ENCODE results near the gene THOP1.

THOP1 gene

DNA sequence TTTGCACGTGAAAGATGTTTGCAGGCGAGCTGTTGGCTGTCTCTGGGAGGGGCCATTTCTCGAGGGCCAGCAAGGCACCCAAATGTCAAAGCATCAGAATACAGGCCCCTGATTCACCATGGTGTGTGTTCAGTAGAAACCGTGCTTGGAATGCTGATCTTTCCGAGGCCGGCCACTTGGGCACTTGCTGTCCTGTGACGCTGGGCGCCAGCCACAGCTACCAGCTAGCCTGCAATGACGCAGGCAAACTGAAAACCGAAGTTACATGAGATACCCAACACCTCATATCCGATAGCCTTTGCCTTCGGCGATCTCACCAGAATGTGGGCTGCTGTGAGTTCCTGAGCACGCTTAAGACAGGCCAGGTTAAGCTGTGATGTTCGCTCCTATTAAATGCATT lies 12.0 kb downstream of the THOP1 start:
- no peak for TF ChIP-seq EZH2 (IDR thresholded peaks at IDR 0.05; ENCODE audit: borderline replicate concordance, low read length)
- TF ChIP-seq, protein P1, sequence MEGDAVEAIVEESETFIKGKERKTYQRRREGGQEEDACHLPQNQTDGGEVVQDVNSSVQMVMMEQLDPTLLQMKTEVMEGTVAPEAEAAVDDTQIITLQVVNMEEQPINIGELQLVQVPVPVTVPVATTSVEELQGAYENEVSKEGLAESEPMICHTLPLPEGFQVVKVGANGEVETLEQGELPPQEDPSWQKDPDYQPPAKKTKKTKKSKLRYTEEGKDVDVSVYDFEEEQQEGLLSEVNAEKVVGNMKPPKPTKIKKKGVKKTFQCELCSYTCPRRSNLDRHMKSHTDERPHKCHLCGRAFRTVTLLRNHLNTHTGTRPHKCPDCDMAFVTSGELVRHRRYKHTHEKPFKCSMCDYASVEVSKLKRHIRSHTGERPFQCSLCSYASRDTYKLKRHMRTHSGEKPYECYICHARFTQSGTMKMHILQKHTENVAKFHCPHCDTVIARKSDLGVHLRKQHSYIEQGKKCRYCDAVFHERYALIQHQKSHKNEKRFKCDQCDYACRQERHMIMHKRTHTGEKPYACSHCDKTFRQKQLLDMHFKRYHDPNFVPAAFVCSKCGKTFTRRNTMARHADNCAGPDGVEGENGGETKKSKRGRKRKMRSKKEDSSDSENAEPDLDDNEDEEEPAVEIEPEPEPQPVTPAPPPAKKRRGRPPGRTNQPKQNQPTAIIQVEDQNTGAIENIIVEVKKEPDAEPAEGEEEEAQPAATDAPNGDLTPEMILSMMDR (IDR thresholded peaks at IDR 0.05; ENCODE audit: low read length) = no peak
- Histone ChIP-seq H3K79me2 (ENCODE audit: insufficient read depth, low read length) (no peaks in the 10 kb centered on the region), H3K27me3 (ENCODE audit: insufficient read depth, low read length) (no peaks in the 10 kb centered on the region), H3K9me2 (ENCODE audit: low read depth, low read length) (no peaks in the 10 kb centered on the region), H3K27ac (ENCODE audit: low read depth, low read length, poor library complexity, severe bottlenecking) (no peak overlapping the region), H3K4me2 (ENCODE audit: low read length) (no peak overlapping the region), H2AFZ (ENCODE audit: low read length) (no peak overlapping the region), H3K4me1 (ENCODE audit: insufficient read depth, low read length, severe bottlenecking) (no peaks in the 10 kb centered on the region), H3K36me3 (ENCODE audit: insufficient read depth, low read length) (peaks cover 93% of the 10 kb centered on the region), H3K4me3 (ENCODE audit: low read depth, low read length, poor library complexity, severe bottlenecking) (no peak overlapping the region), H3K9ac (ENCODE audit: low read length) (no peak overlapping the region), H3K9me3 (ENCODE audit: low read length) (no peaks in the 10 kb centered on the region), H4K20me1 (ENCODE audit: insufficient read depth, low read length) (no peaks in the 10 kb centered on the region), H3F3A (ENCODE audit: insufficient read depth, low read length) (no peaks in the 10 kb centered on the region)

DNA sequence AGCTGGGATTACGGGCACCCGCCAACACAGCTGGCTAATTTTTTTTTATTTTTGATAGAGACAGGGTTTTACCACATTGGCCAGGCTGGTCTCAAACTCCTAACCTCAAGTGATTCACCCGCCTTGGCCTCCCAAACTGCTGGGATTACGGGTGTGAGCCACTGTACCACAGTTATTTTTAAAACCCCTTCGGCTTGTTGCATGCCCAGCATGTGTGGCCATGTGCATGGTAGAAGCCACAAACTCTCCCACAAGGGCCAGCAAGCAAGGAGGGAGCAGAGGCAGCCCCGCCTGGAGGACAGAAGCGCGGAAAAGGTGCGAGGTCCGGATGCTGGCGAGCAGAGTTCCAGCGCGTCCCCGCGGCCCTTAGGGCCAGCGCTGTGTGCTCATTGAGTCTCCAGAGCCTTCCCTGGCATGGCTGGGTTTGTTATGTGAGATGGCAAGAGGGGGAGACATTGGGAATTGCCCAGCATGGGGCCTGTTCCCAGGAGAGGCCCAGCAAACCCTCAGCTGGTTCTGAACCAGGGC lies 12.9 kb downstream of the THOP1 start:
- H2AFZ ChIP-seq (ENCODE audit: low read length) = no peak overlapping the region
- no peak overlapping the region for H3K4me2 ChIP-seq (ENCODE audit: low read length)
- H3K4me1 ChIP-seq (ENCODE audit: insufficient read depth, low read length, severe bottlenecking) = no peaks in the 10 kb centered on the region
- H3K27me3 ChIP-seq (ENCODE audit: insufficient read depth, low read length) = no peaks in the 10 kb centered on the region
- no peaks in the 10 kb centered on the region for H3K9me2 ChIP-seq (ENCODE audit: low read depth, low read length)
- no peak overlapping the region for H3K4me3 ChIP-seq (ENCODE audit: low read depth, low read length, poor library complexity, severe bottlenecking)
- H3K9me3 ChIP-seq (ENCODE audit: low read length) = no peaks in the 10 kb centered on the region
- H3K79me2 ChIP-seq (ENCODE audit: insufficient read depth, low read length) = no peaks in the 10 kb centered on the region
- TF ChIP-seq EZH2 (IDR thresholded peaks at IDR 0.05; ENCODE audit: borderline replicate concordance, low read length) = no peak
- TF ChIP-seq, protein P1 (IDR thresholded peaks at IDR 0.05; ENCODE audit: low read length) = no peak
- peaks cover 95% of the 10 kb centered on the region for H3K36me3 ChIP-seq (ENCODE audit: insufficient read depth, low read length)
- H3F3A ChIP-seq (ENCODE audit: insufficient read depth, low read length) = no peaks in the 10 kb centered on the region
- no peak overlapping the region for H3K9ac ChIP-seq (ENCODE audit: low read length)
- no peaks in the 10 kb centered on the region for H4K20me1 ChIP-seq (ENCODE audit: insufficient read depth, low read length)
- no peak overlapping the region for H3K27ac ChIP-seq (ENCODE audit: low read depth, low read length, poor library complexity, severe bottlenecking)

DNA sequence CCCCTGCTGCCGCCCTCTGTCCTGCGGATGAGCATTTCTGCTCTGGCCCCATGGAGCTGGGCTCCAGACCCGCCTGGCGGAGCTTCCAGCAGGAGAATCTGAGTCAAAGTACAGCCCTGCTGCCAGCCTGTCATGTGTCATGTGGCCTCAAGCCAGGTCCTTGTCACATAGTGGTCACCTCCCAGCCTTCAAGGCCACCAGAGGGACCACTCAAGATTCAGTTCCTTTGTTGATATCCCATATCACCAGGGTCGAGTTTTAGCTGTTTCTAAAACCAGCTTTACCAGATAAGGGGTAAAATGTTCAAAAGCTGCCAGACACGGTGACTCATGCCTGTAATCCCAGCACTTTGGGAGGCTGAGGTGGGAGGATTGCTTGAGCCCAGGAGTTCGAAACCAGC lies 13.4 kb downstream of the THOP1 start:
- TF ChIP-seq, protein P1 (IDR thresholded peaks at IDR 0.05; ENCODE audit: low read length) = no peak
- no peak for TF ChIP-seq EZH2 (IDR thresholded peaks at IDR 0.05; ENCODE audit: borderline replicate concordance, low read length)
- Histone ChIP-seq H3K9ac (ENCODE audit: low read length) (no peak overlapping the region), H3K4me1 (ENCODE audit: insufficient read depth, low read length, severe bottlenecking) (no peaks in the 10 kb centered on the region)

More for the DNA sequence above, 13.4 kb downstream of the THOP1 start:
- Histone ChIP-seq H3K4me3 (ENCODE audit: low read depth, low read length, poor library complexity, severe bottlenecking) (no peak overlapping the region), H3K4me2 (ENCODE audit: low read length) (no peak overlapping the region), H3K27ac (ENCODE audit: low read depth, low read length, poor library complexity, severe bottlenecking) (no peak overlapping the region), H3K9me2 (ENCODE audit: low read depth, low read length) (no peaks in the 10 kb centered on the region), H4K20me1 (ENCODE audit: insufficient read depth, low read length) (no peaks in the 10 kb centered on the region), H3K36me3 (ENCODE audit: insufficient read depth, low read length) (peaks cover 95% of the 10 kb centered on the region), H2AFZ (ENCODE audit: low read length) (no peak overlapping the region), H3K27me3 (ENCODE audit: insufficient read depth, low read length) (no peaks in the 10 kb centered on the region), H3F3A (ENCODE audit: insufficient read depth, low read length) (no peaks in the 10 kb centered on the region), H3K79me2 (ENCODE audit: insufficient read depth, low read length) (no peaks in the 10 kb centered on the region), H3K9me3 (ENCODE audit: low read length) (no peaks in the 10 kb centered on the region)
